Liver (tissue), 9 donors: Measurements from ENCODE around the gene LRRC61. TPM values are rescaled to one million over a fixed set of nuclear protein-coding genes. Genes with fewer than 3 reads are reported as not detected.

Experiments used
- DNase-seq: peaks from one replicate; pipeline ENCODE4 v3.0.0-alpha.2; 2017; ENCODE audit warnings: low spot score
- H3K27ac ChIP-seq, 2 donors: one replicate each; pipeline ENCODE4 v1.7.0; 2013; ENCODE audit warnings: inconsistent platforms in 2 of 2, low read length in 2 of 2, control low read depth in 1 of 2, low read depth in 1 of 2, mild to moderate bottlenecking in 1 of 2
- H3K27me3 ChIP-seq, 4 donors: one replicate each; pipeline versions ENCODE4 v1.6.1 to v1.7.0; 2013; ENCODE audit warnings: low read length in 3 of 4, inconsistent platforms in 1 of 4, mild to moderate bottlenecking in 1 of 4, moderate library complexity in 1 of 4; ENCODE audit not compliant: control insufficient read depth in 4 of 4, insufficient read depth in 4 of 4
- H3K36me3 ChIP-seq, 4 donors: one replicate each; pipeline versions ENCODE4 v1.6.1 to v1.7.0; 2013; ENCODE audit warnings: low read length in 3 of 4, mild to moderate bottlenecking in 3 of 4, low read depth in 1 of 4, moderate library complexity in 1 of 4; ENCODE audit not compliant: control insufficient read depth in 4 of 4, insufficient read depth in 3 of 4
- H3K4me1 ChIP-seq, 4 donors: one replicate each; pipeline versions ENCODE4 v1.6.1 to v1.7.0; 2013; ENCODE audit warnings: low read length in 3 of 4, mild to moderate bottlenecking in 3 of 4, moderate library complexity in 1 of 4; ENCODE audit not compliant: control insufficient read depth in 4 of 4, insufficient read depth in 4 of 4
- H3K4me3 ChIP-seq, 3 donors: one replicate each; pipeline versions ENCODE4 v1.6.1 to v1.7.0; 2013; ENCODE audit warnings: low read length in 3 of 3, control low read depth in 1 of 3, low read depth in 1 of 3, mild to moderate bottlenecking in 1 of 3
- H3K9ac ChIP-seq, 2 donors: one replicate each; pipeline ENCODE4 v1.7.0; 2013; ENCODE audit warnings: low read length in 2 of 2, mild to moderate bottlenecking in 2 of 2, moderate library complexity in 2 of 2, control low read depth in 1 of 2, low read depth in 1 of 2
- H3K9me3 ChIP-seq, 4 donors: one replicate each; pipeline versions ENCODE4 v1.6.1 to v1.7.0; 2013; ENCODE audit warnings: low read length in 3 of 4; ENCODE audit not compliant: control insufficient read depth in 4 of 4
- EGR1 ChIP-seq, 2 donors: IDR thresholded peaks; 2 replicates each; pipeline ENCODE4 v1.6.1; 2016 to 2018; ENCODE audit warnings: antibody characterized with exemption in 2 of 2, low read depth in 2 of 2
- FOXA2 ChIP-seq: IDR thresholded peaks from 2 replicates; pipeline ENCODE4 v1.6.1; 2016; ENCODE audit warnings: antibody characterized with exemption
- GABPA ChIP-seq, 2 donors: IDR thresholded peaks in 1 of 2; conservative IDR thresholded peaks in 1 of 2; 2 replicates each; pipeline ENCODE4 v1.6.1; 2016; ENCODE audit warnings: antibody characterized with exemption in 2 of 2, mild to moderate bottlenecking in 1 of 2, moderate library complexity in 1 of 2
- HNF4A ChIP-seq, 2 donors: conservative IDR thresholded peaks; 2 replicates each; pipeline ENCODE4 v1.6.1; 2016; ENCODE audit warnings: antibody characterized with exemption in 2 of 2, mild to moderate bottlenecking in 2 of 2
- HNF4G ChIP-seq: IDR thresholded peaks from 2 replicates; pipeline ENCODE4 v1.6.1; 2016; ENCODE audit warnings: antibody characterized with exemption
- NR2F2 ChIP-seq: IDR thresholded peaks from 2 replicates; pipeline ENCODE4 v1.6.1; 2016; ENCODE audit warnings: antibody characterized with exemption
- SP1 ChIP-seq: IDR thresholded peaks from 2 replicates; pipeline ENCODE4 v1.6.1; 2018; ENCODE audit warnings: antibody characterized with exemption, mild to moderate bottlenecking
- TAF1 ChIP-seq: conservative IDR thresholded peaks from 2 replicates; pipeline ENCODE4 v1.6.1; 2016; ENCODE audit warnings: antibody characterized with exemption, mild to moderate bottlenecking
- WGBS: extraction: QIAGEN DNeasy Blood & Tissue Kit; methylation state at CpG from one replicate; pipeline ENCODE4 v1.1.7; 2013; 5-methylcytosine and 5-hydroxymethylcytosine counted together
- polyA plus RNA-seq, 2 donors: library from polyadenylated mRNA; stranded (reverse) in 1 of 2; unstranded in 1 of 2; fragments of 200-250 nt in 1 of 2; fragments of >200 nt in 1 of 2; fragmentation: Nextera tagmentation in 1 of 2; extraction: Ambion mirVana in 1 of 2; gene quantifications; one replicate each; pipeline versions ENCODE4 v1.2.1 to v1.2.3, GENCODE V29; 2013 to 2015
- total RNA-seq, 2 donors: library from RNA; depleted of rRNA; stranded (reverse); fragments of >200 nt; gene quantifications; one replicate each; pipeline ENCODE4 v1.2.3, GENCODE V29; 2014
- TF ChIP-seq, protein P1 (sequence below): fragments of 150-350 bp; IDR thresholded peaks from 2 replicates; pipeline ENCODE4 v1.5.1; 2017; ENCODE audit warnings: improper control_type of control experiment, low read depth, low read length; ENCODE audit not compliant: missing input control
- TF ChIP-seq, protein P2 (sequence below): IDR thresholded peaks from 2 replicates; pipeline ENCODE4 v1.6.1; 2016; ENCODE audit warnings: antibody characterized with exemption
- TF ChIP-seq, protein P3 (sequence below): IDR thresholded peaks from 2 replicates; pipeline ENCODE4 v1.6.1; 2016; ENCODE audit warnings: antibody characterized with exemption, mild to moderate bottlenecking
- TF ChIP-seq, protein P4 (sequence below): IDR thresholded peaks from 2 replicates; pipeline ENCODE4 v1.6.1; 2016; ENCODE audit warnings: antibody characterized with exemption
- TF ChIP-seq, protein P5 (sequence below): IDR thresholded peaks from 2 replicates; pipeline ENCODE4 v1.6.1; 2016; ENCODE audit warnings: antibody characterized with exemption
- donor health status: healthy.
- donor health status: healthy.
- donor health status: healthy.
- donor health status: healthy.
- donor health status: healthy.

The LRRC61 gene
- total and polyA plus RNA-seq, 4 donors = 12.0 to 21.0 (median 15.6) TPM

DNA sequence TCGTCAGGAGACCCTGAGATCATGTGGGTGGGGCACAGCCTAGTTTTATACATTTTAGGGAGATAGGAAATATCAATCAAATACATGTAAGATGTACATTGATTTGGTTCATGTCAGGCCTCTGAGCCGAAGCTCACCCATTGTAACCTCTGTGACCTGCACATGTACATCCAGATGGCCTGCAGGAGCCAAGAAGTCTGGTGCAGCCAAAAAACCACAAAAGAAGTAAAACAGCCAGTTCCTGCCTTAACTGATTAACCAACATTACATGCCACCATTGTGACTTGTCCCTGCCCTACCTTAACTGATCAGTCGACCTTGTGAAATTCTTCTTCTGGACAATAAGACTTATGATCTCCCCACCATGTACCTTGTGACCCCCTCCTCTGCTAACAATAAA is 16.0 kb upstream of the LRRC61 start:
- TF ChIP-seq, protein P1, sequence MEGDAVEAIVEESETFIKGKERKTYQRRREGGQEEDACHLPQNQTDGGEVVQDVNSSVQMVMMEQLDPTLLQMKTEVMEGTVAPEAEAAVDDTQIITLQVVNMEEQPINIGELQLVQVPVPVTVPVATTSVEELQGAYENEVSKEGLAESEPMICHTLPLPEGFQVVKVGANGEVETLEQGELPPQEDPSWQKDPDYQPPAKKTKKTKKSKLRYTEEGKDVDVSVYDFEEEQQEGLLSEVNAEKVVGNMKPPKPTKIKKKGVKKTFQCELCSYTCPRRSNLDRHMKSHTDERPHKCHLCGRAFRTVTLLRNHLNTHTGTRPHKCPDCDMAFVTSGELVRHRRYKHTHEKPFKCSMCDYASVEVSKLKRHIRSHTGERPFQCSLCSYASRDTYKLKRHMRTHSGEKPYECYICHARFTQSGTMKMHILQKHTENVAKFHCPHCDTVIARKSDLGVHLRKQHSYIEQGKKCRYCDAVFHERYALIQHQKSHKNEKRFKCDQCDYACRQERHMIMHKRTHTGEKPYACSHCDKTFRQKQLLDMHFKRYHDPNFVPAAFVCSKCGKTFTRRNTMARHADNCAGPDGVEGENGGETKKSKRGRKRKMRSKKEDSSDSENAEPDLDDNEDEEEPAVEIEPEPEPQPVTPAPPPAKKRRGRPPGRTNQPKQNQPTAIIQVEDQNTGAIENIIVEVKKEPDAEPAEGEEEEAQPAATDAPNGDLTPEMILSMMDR = no peak
- TF ChIP-seq NR2F2 = no peak
- TF ChIP-seq HNF4A (conservative IDR thresholded peaks at IDR 0.05) = no peak
- no peak for TF ChIP-seq GABPA (IDR thresholded peaks at IDR 0.05 in 1 of 2, conservative IDR thresholded peaks at IDR 0.05 in 1 of 2)
- TF ChIP-seq, protein P2, sequence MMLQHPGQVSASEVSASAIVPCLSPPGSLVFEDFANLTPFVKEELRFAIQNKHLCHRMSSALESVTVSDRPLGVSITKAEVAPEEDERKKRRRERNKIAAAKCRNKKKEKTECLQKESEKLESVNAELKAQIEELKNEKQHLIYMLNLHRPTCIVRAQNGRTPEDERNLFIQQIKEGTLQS = no peak
- TF ChIP-seq FOXA2 = no peak
- TF ChIP-seq TAF1 = no peak
- TF ChIP-seq EGR1 (IDR thresholded peaks at IDR 0.05; ENCODE audit: low read depth in 2 of 2) = no peak
- TF ChIP-seq HNF4G = no peak
- TF ChIP-seq SP1 = no peak
- TF ChIP-seq, protein P3, sequence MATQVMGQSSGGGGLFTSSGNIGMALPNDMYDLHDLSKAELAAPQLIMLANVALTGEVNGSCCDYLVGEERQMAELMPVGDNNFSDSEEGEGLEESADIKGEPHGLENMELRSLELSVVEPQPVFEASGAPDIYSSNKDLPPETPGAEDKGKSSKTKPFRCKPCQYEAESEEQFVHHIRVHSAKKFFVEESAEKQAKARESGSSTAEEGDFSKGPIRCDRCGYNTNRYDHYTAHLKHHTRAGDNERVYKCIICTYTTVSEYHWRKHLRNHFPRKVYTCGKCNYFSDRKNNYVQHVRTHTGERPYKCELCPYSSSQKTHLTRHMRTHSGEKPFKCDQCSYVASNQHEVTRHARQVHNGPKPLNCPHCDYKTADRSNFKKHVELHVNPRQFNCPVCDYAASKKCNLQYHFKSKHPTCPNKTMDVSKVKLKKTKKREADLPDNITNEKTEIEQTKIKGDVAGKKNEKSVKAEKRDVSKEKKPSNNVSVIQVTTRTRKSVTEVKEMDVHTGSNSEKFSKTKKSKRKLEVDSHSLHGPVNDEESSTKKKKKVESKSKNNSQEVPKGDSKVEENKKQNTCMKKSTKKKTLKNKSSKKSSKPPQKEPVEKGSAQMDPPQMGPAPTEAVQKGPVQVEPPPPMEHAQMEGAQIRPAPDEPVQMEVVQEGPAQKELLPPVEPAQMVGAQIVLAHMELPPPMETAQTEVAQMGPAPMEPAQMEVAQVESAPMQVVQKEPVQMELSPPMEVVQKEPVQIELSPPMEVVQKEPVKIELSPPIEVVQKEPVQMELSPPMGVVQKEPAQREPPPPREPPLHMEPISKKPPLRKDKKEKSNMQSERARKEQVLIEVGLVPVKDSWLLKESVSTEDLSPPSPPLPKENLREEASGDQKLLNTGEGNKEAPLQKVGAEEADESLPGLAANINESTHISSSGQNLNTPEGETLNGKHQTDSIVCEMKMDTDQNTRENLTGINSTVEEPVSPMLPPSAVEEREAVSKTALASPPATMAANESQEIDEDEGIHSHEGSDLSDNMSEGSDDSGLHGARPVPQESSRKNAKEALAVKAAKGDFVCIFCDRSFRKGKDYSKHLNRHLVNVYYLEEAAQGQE = no peak
- TF ChIP-seq, protein P4, sequence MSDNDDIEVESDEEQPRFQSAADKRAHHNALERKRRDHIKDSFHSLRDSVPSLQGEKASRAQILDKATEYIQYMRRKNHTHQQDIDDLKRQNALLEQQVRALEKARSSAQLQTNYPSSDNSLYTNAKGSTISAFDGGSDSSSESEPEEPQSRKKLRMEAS = no peak
- TF ChIP-seq, protein P5, sequence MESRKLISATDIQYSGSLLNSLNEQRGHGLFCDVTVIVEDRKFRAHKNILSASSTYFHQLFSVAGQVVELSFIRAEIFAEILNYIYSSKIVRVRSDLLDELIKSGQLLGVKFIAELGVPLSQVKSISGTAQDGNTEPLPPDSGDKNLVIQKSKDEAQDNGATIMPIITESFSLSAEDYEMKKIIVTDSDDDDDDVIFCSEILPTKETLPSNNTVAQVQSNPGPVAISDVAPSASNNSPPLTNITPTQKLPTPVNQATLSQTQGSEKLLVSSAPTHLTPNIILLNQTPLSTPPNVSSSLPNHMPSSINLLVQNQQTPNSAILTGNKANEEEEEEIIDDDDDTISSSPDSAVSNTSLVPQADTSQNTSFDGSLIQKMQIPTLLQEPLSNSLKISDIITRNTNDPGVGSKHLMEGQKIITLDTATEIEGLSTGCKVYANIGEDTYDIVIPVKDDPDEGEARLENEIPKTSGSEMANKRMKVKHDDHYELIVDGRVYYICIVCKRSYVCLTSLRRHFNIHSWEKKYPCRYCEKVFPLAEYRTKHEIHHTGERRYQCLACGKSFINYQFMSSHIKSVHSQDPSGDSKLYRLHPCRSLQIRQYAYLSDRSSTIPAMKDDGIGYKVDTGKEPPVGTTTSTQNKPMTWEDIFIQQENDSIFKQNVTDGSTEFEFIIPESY = no peak
- Histone ChIP-seq H3K27ac (no peak overlapping the region), H3K4me3 (no peak overlapping the region), H3K36me3 (no peaks in the 10 kb centered on the region), H3K4me1 (no peaks in the 10 kb centered on the region), H3K27me3 (no peaks in the 10 kb centered on the region), H3K9me3 (no peaks in the 10 kb centered on the region), H3K9ac (no peak overlapping the region)
- 86% methylated on average over 3 of the region's 3 CpGs for WGBS
- DNase-seq = no peak

DNA sequence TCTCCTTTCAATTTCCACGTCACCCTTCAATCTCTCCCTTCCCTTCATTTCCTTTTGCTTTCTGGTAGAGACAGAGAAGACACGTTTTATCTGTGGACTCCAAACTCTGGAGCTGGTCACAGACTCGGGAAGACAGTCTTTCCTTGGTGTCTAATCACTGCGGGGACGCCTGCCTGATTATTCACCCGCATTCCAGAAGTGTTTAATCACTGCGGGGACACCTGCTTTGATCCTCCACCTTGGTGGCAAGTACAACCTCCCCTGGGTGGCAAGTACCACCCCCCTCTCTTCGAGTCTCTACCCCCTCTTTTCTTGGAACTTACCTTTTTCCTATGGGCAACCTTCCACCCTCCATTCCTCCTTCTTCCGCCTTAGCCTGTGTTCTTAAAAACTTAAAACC is 15.3 kb upstream of the LRRC61 start:
- no peak for DNase-seq
- no peaks in the 10 kb centered on the region for H3K9me3 ChIP-seq
- no peak overlapping the region for H3K4me3 ChIP-seq
- no peaks in the 10 kb centered on the region for H3K4me1 ChIP-seq
- no peak overlapping the region for H3K9ac ChIP-seq
- H3K27ac ChIP-seq = no peak overlapping the region
- no peaks in the 10 kb centered on the region for H3K36me3 ChIP-seq
- TF ChIP-seq, protein P3 = no peak
- TF ChIP-seq, protein P4 = no peak
- no peak for TF ChIP-seq GABPA (IDR thresholded peaks at IDR 0.05 in 1 of 2, conservative IDR thresholded peaks at IDR 0.05 in 1 of 2)
- no peaks in the 10 kb centered on the region for H3K27me3 ChIP-seq
- 93% methylated on average over 9 of the region's 9 CpGs for WGBS
